ENCODE results near the gene CDH13. TPM values are rescaled to one million over a fixed set of nuclear protein-coding genes. Genes with fewer than 3 reads are reported as not detected.
A peak's percentile ranks its signal among the peaks of the same experiment; 100 is the strongest.

CDH13 gene
- total RNA-seq, 2 donors from 2014 or later, result not detected

- ATAC-seq (replicated peaks in 1 of 2), result peak in 1 of 2 donors; percentile 74
- no peaks in the 10 kb centered on the region for H3K36me3 Mint-ChIP-seq (ENCODE audit: insufficient read depth in 2 of 2)
- no peak overlapping the region for H3K27ac Mint-ChIP-seq
- peaks cover 0 to 4% of the 10 kb centered on the region in 2 donors for H3K9me3 Mint-ChIP-seq
- no peaks in the 10 kb centered on the region for H3K4me1 Mint-ChIP-seq (ENCODE audit: low read depth)
- H3K27me3 Mint-ChIP-seq (ENCODE audit: low read depth), result no peaks in the 10 kb centered on the region
- DNase-seq, result no peak
- H3K4me3 Mint-ChIP-seq, result no peak overlapping the region
Observed at GRCh38 chr16:82995924-82996441, 369.2 kb downstream of the CDH13 start.

- no peak overlapping the region for H3K27ac Mint-ChIP-seq
- H3K27me3 Mint-ChIP-seq (ENCODE audit: low read depth), result no peaks in the 10 kb centered on the region
- no peaks in the 10 kb centered on the region for H3K4me1 Mint-ChIP-seq (ENCODE audit: low read depth)
- no peaks in the 10 kb centered on the region for H3K36me3 Mint-ChIP-seq (ENCODE audit: insufficient read depth in 2 of 2)
- peaks cover 0 to 4% of the 10 kb centered on the region in 2 donors for H3K9me3 Mint-ChIP-seq
- no peak for ATAC-seq (replicated peaks in 1 of 2)
- H3K4me3 Mint-ChIP-seq, result no peak overlapping the region
- DNase-seq, result no peak
Observed at GRCh38 chr16:82996814-82997213, 370.0 kb downstream of the CDH13 start.

DNA sequence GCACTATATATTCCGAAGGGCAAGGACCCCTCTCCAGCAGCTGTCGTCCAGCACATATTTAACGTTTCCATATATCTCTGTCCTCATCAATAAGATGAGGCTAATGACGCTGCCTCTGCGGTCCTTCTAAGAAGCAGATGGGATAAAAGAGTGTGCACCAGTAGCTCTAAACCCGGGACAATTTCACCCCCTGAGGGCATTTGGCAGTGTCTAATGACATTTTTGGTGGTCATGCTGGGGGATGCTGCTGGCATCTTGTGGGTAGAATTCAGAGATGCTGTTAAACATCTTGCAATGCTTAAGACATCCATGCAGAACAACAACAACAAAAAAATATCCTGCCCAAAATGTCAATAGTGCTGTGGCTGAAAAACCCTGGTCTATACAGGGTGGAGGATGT is 372.9 kb downstream of the CDH13 start:
- peaks cover 0 to 4% of the 10 kb centered on the region in 2 donors for H3K9me3 Mint-ChIP-seq
- H3K4me3 Mint-ChIP-seq, result no peak overlapping the region
- DNase-seq (no peak), ATAC-seq (replicated peaks in 1 of 2) (no peak)
- no peak overlapping the region for H3K27ac Mint-ChIP-seq
- H3K4me1 Mint-ChIP-seq (ENCODE audit: low read depth), result no peaks in the 10 kb centered on the region
- no peaks in the 10 kb centered on the region for H3K27me3 Mint-ChIP-seq (ENCODE audit: low read depth)
- H3K36me3 Mint-ChIP-seq (ENCODE audit: insufficient read depth in 2 of 2), result no peaks in the 10 kb centered on the region

- no peaks in the 10 kb centered on the region for H3K4me1 Mint-ChIP-seq (ENCODE audit: low read depth)
- DNase-seq, result no peak
- no peak overlapping the region for H3K4me3 Mint-ChIP-seq
- no peaks in the 10 kb centered on the region for H3K36me3 Mint-ChIP-seq (ENCODE audit: insufficient read depth in 2 of 2)
- peaks cover 0 to 4% of the 10 kb centered on the region in 2 donors for H3K9me3 Mint-ChIP-seq
- no peak for ATAC-seq (replicated peaks in 1 of 2)
- H3K27me3 Mint-ChIP-seq (ENCODE audit: low read depth), result no peaks in the 10 kb centered on the region
- no peak overlapping the region for H3K27ac Mint-ChIP-seq
Observed at GRCh38 chr16:83002351-83003334, 375.9 kb downstream of the CDH13 start.

- peaks cover 2 to 4% of the 10 kb centered on the region in 2 donors for H3K9me3 Mint-ChIP-seq
- no peaks in the 10 kb centered on the region for H3K36me3 Mint-ChIP-seq (ENCODE audit: insufficient read depth in 2 of 2)
- ATAC-seq (replicated peaks in 1 of 2) (no peak), DNase-seq (no peak)
- no peak overlapping the region for H3K4me3 Mint-ChIP-seq
- H3K27ac Mint-ChIP-seq, result no peak overlapping the region
- no peaks in the 10 kb centered on the region for H3K4me1 Mint-ChIP-seq (ENCODE audit: low read depth)
- peaks cover 5% of the 10 kb centered on the region for H3K27me3 Mint-ChIP-seq (ENCODE audit: low read depth)
Observed at GRCh38 chr16:83004868-83005652, 378.3 kb downstream of the CDH13 start.

- Mint-ChIP-seq H3K4me3 (no peak overlapping the region), H3K36me3 (ENCODE audit: insufficient read depth in 2 of 2) (peaks cover 0 to 1% of the 10 kb centered on the region in 2 donors), H3K27ac (no peak overlapping the region), H3K4me1 (ENCODE audit: low read depth) (no peaks in the 10 kb centered on the region), H3K9me3 (peaks cover 2 to 4% of the 10 kb centered on the region in 2 donors), H3K27me3 (ENCODE audit: low read depth) (peaks cover 5% of the 10 kb centered on the region)
- no peak for ATAC-seq (replicated peaks in 1 of 2)
- no peak for DNase-seq
Observed at GRCh38 chr16:83005653-83006160, 378.9 kb downstream of the CDH13 start.

GRCh38 chr16:83010776-83011720 is 384.3 kb downstream of the CDH13 start:
- no peak for ATAC-seq (replicated peaks in 1 of 2)
- Mint-ChIP-seq H3K27me3 (ENCODE audit: low read depth) (peaks cover 5% of the 10 kb centered on the region), H3K9me3 (peaks cover 0 to 4% of the 10 kb centered on the region in 2 donors), H3K27ac (no peak overlapping the region), H3K4me3 (no peak overlapping the region), H3K4me1 (ENCODE audit: low read depth) (no peaks in the 10 kb centered on the region), H3K36me3 (ENCODE audit: insufficient read depth in 2 of 2) (peaks cover 0 to 1% of the 10 kb centered on the region in 2 donors)
- DNase-seq, result no peak

- Mint-ChIP-seq H3K9me3 (peaks cover 0 to 4% of the 10 kb centered on the region in 2 donors), H3K36me3 (ENCODE audit: insufficient read depth in 2 of 2) (peaks cover 0 to 1% of the 10 kb centered on the region in 2 donors), H3K4me3 (no peak overlapping the region), H3K4me1 (ENCODE audit: low read depth) (no peaks in the 10 kb centered on the region), H3K27ac (no peak overlapping the region), H3K27me3 (ENCODE audit: low read depth) (peaks cover 5% of the 10 kb centered on the region)
- ATAC-seq (replicated peaks in 1 of 2) (no peak), DNase-seq (no peak)
Observed at GRCh38 chr16:83011939-83012338, 385.2 kb downstream of the CDH13 start.

GRCh38 chr16:83013071-83013470 is 386.3 kb downstream of the CDH13 start:
- Mint-ChIP-seq H3K27me3 (ENCODE audit: low read depth) (peaks cover 5% of the 10 kb centered on the region), H3K36me3 (ENCODE audit: insufficient read depth in 2 of 2) (peaks cover 0 to 1% of the 10 kb centered on the region in 2 donors), H3K27ac (no peak overlapping the region), H3K4me3 (no peak overlapping the region), H3K9me3 (peaks cover 0 to 3% of the 10 kb centered on the region in 2 donors), H3K4me1 (ENCODE audit: low read depth) (no peaks in the 10 kb centered on the region)
- no peak for ATAC-seq (replicated peaks in 1 of 2)
- DNase-seq, result no peak

DNA sequence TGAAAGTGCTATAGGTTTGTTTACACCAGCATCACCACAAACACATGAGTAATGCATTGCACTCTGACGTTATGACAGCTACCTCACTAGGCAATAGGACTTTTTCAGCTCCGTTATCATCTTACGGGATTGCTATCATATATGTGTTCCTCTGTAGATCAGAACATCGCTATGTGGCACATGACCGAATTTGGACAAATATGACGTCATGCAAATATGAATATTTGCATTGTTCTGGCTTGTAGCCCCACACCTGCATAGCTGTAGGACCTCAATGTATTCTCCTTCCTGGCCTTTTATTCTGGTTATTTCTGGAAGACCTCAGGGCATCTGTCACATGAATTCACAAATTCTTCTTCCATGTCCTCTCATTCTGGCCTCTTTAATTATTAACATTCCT is 393.2 kb downstream of the CDH13 start:
- H3K4me3 Mint-ChIP-seq, result no peak overlapping the region
- no peak for DNase-seq
- peaks cover 0 to under 1% of the 10 kb centered on the region in 2 donors for H3K9me3 Mint-ChIP-seq
- H3K4me1 Mint-ChIP-seq (ENCODE audit: low read depth), result no peaks in the 10 kb centered on the region
- no peaks in the 10 kb centered on the region for H3K27me3 Mint-ChIP-seq (ENCODE audit: low read depth)
- no peaks in the 10 kb centered on the region for H3K36me3 Mint-ChIP-seq (ENCODE audit: insufficient read depth in 2 of 2)
- no peak for ATAC-seq (replicated peaks in 1 of 2)
- H3K27ac Mint-ChIP-seq, result no peak overlapping the region

DNA sequence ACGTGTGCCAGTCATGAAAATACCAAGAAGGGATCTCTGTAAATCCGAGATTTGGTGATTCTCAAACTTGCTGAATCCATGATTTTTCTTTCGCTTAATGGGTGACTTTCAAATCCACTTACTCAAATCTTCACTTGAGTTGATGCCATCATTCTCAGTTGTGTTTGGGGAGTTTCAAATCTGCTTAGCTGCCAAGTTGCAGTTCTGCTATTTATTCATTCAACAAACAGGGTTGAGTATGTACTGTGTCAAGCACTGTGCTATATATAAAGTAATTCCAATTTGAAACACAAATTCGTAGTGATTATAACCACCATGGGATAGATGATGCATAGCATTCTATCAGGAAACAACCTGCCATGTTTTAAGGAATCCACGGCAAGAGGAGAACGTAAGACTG is 394.3 kb downstream of the CDH13 start:
- no peak for DNase-seq
- no peaks in the 10 kb centered on the region for H3K27me3 Mint-ChIP-seq (ENCODE audit: low read depth)

GRCh38 chr16:83021746-83022145 is 395.0 kb downstream of the CDH13 start:
- Mint-ChIP-seq H3K4me3 (no peak overlapping the region), H3K36me3 (ENCODE audit: insufficient read depth in 2 of 2) (no peaks in the 10 kb centered on the region), H3K9me3 (peaks cover 0 to 3% of the 10 kb centered on the region in 2 donors), H3K27me3 (ENCODE audit: low read depth) (no peaks in the 10 kb centered on the region), H3K27ac (no peak overlapping the region), H3K4me1 (ENCODE audit: low read depth) (no peaks in the 10 kb centered on the region)
- no peak for ATAC-seq (replicated peaks in 1 of 2)
- DNase-seq, result no peak

More for the DNA sequence above, 394.3 kb downstream of the CDH13 start:
- ATAC-seq (replicated peaks in 1 of 2), result peak in 1 of 2 donors; percentile 48
- Mint-ChIP-seq H3K36me3 (ENCODE audit: insufficient read depth in 2 of 2) (no peaks in the 10 kb centered on the region), H3K9me3 (peaks cover 0 to 3% of the 10 kb centered on the region in 2 donors), H3K27ac (peak overlapping the region; percentile 16), H3K4me3 (no peak overlapping the region), H3K4me1 (ENCODE audit: low read depth) (no peaks in the 10 kb centered on the region)

Data from activated T-cell treated with anti-CD3 and anti-CD28 coated beads, Interleukin-2, amount 50 U/mL, for 72 hours (primary cell).